ENCODE data around the gene BTBD9. TPM values are rescaled to one million over a fixed set of nuclear protein-coding genes. Genes with fewer than 3 reads are reported as not detected.

Gene BTBD9
- total and polyA plus RNA-seq, 2 experiments from 2014 or later: 13.0 to 17.0 TPM

DNA sequence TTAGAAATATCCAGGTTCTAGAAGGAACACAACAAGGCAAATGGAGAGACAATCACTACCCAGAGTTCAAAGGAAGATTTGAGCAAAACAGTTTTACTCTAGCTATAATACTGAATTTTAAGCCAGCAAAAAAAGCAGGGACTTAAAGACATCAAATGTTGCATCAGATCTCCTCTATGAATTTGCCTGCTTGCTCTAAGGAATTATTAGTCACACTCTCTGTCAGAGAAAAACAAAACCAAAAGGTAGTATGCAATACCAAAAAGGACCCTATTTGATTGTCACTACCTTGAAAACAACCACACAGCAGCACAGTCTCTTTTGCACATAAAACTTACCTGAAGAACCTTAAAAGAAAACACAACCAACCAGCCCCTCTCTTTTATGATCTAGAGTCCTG lies 46.3 kb downstream of the BTBD9 start:
- Histone ChIP-seq H3K79me2 (peaks cover 11% of the 10 kb centered on the region), H3K4me1 (ENCODE audit: insufficient read depth) (peaks cover 3% of the 10 kb centered on the region)
- DNase-seq (ENCODE audit: low spot score): no peak

DNA sequence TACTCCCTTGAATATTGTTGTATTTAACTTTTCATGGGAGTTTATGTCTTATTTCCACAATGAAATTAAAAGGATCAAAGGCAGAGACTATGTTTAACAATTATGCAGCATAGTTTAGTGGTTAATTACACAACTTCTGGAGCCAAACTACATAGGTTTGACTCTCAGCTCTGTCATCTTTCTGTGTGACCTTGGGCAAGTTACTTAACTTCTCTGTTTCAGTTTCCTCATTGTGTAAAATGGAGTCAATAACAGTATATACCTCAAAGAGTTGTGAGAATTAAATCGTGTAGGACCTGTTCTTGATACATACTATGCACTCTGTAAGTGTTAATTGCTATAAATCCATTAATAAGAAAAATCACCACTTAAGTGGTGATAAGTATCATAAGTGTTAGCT lies 48.3 kb downstream of the BTBD9 start:
- no peak for DNase-seq (ENCODE audit: low spot score)
- no peak overlapping the region for H3K4me3 ChIP-seq
- 91% methylated on average over 1 of the region's 1 CpG for WGBS (ENCODE audit: low lambda C conversion rate, missing lambda C conversion rate)
- H3K27ac ChIP-seq: no peak overlapping the region
- no peaks in the 10 kb centered on the region for H4K20me1 ChIP-seq (ENCODE audit: insufficient read depth, poor library complexity, severe bottlenecking)
- H3K9me3 ChIP-seq (ENCODE audit: low read depth): no peaks in the 10 kb centered on the region
- H3K4me1 ChIP-seq (ENCODE audit: insufficient read depth): peaks cover 3% of the 10 kb centered on the region
- H3K79me2 ChIP-seq: no peaks in the 10 kb centered on the region
- H3K27me3 ChIP-seq: no peaks in the 10 kb centered on the region
- no peaks in the 10 kb centered on the region for H3K9me2 ChIP-seq (replicated peaks; ENCODE audit: insufficient read depth)
- no peaks in the 10 kb centered on the region for H3K36me3 ChIP-seq (replicated peaks; ENCODE audit: insufficient read depth, low read depth)
- TF ChIP-seq, protein P1, sequence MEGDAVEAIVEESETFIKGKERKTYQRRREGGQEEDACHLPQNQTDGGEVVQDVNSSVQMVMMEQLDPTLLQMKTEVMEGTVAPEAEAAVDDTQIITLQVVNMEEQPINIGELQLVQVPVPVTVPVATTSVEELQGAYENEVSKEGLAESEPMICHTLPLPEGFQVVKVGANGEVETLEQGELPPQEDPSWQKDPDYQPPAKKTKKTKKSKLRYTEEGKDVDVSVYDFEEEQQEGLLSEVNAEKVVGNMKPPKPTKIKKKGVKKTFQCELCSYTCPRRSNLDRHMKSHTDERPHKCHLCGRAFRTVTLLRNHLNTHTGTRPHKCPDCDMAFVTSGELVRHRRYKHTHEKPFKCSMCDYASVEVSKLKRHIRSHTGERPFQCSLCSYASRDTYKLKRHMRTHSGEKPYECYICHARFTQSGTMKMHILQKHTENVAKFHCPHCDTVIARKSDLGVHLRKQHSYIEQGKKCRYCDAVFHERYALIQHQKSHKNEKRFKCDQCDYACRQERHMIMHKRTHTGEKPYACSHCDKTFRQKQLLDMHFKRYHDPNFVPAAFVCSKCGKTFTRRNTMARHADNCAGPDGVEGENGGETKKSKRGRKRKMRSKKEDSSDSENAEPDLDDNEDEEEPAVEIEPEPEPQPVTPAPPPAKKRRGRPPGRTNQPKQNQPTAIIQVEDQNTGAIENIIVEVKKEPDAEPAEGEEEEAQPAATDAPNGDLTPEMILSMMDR (IDR thresholded peaks at IDR 0.05; ENCODE audit: poor library complexity): no peak
- TF ChIP-seq EZH2phosphoT487 (IDR thresholded peaks at IDR 0.05; ENCODE audit: low read depth, severe bottlenecking, unreplicated experiment): no peak
- TF ChIP-seq EZH2 (IDR thresholded peaks at IDR 0.05; ENCODE audit: borderline replicate concordance): no peak
- H2AFZ ChIP-seq: no peak overlapping the region
- no peak overlapping the region for H3K4me2 ChIP-seq

More for the DNA sequence above, 46.3 kb downstream of the BTBD9 start:
- no peaks in the 10 kb centered on the region for H3K36me3 ChIP-seq (replicated peaks; ENCODE audit: insufficient read depth, low read depth)
- no peak overlapping the region for H3K27ac ChIP-seq
- H4K20me1 ChIP-seq (ENCODE audit: insufficient read depth, poor library complexity, severe bottlenecking): no peaks in the 10 kb centered on the region
- H3K9me3 ChIP-seq (ENCODE audit: low read depth): no peaks in the 10 kb centered on the region
- no peak overlapping the region for H3K4me3 ChIP-seq
- H3K27me3 ChIP-seq: no peaks in the 10 kb centered on the region
- H3K9me2 ChIP-seq (replicated peaks; ENCODE audit: insufficient read depth): no peaks in the 10 kb centered on the region
- TF ChIP-seq EZH2phosphoT487 (IDR thresholded peaks at IDR 0.05; ENCODE audit: low read depth, severe bottlenecking, unreplicated experiment) (no peak), EZH2 (IDR thresholded peaks at IDR 0.05; ENCODE audit: borderline replicate concordance) (no peak)
- TF ChIP-seq, protein P1 (IDR thresholded peaks at IDR 0.05; ENCODE audit: poor library complexity): no peak
- H3K4me2 ChIP-seq: no peak overlapping the region
- no peak overlapping the region for H2AFZ ChIP-seq

DNA sequence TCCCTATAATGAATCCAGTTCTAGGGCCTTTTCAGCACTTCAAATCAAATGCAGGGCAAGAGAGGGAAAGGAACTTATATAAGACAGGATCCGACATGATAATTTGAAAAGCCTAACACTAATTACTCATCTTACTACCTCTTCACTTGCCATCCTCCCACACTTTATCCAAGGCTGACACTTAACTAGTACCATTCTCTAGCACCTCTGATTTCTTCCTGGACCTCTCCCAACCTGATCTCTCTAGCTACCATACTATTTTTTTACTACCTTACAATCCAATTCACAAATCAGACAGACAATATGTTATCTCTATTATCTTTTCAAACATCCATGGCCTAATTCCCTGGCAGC lies 50.4 kb downstream of the BTBD9 start:
- no peaks in the 10 kb centered on the region for H3K4me1 ChIP-seq (ENCODE audit: insufficient read depth)
- no peak for DNase-seq (ENCODE audit: low spot score)
- H3K4me3 ChIP-seq: no peak overlapping the region
- no peak overlapping the region for H2AFZ ChIP-seq
- TF ChIP-seq, protein P1 (IDR thresholded peaks at IDR 0.05; ENCODE audit: poor library complexity): no peak
- no peak for TF ChIP-seq EZH2phosphoT487 (IDR thresholded peaks at IDR 0.05; ENCODE audit: low read depth, severe bottlenecking, unreplicated experiment)
- no peak for TF ChIP-seq EZH2 (IDR thresholded peaks at IDR 0.05; ENCODE audit: borderline replicate concordance)
- H3K36me3 ChIP-seq (replicated peaks; ENCODE audit: insufficient read depth, low read depth): no peaks in the 10 kb centered on the region
- H3K27me3 ChIP-seq: no peaks in the 10 kb centered on the region
- 93% methylated on average over 1 of the region's 1 CpG for WGBS (ENCODE audit: low lambda C conversion rate, missing lambda C conversion rate)
- no peaks in the 10 kb centered on the region for H4K20me1 ChIP-seq (ENCODE audit: insufficient read depth, poor library complexity, severe bottlenecking)
- no peaks in the 10 kb centered on the region for H3K79me2 ChIP-seq
- no peaks in the 10 kb centered on the region for H3K9me3 ChIP-seq (ENCODE audit: low read depth)
- no peaks in the 10 kb centered on the region for H3K9me2 ChIP-seq (replicated peaks; ENCODE audit: insufficient read depth)
- no peak overlapping the region for H3K4me2 ChIP-seq
- no peak overlapping the region for H3K27ac ChIP-seq

Measured in hepatocyte (in vitro differentiated cells).